ENCODE data around the gene VWA3B. TPM values are rescaled to one million over a fixed set of nuclear protein-coding genes. Genes with fewer than 3 reads are reported as not detected.
A peak's percentile ranks its signal among the peaks of the same experiment; 100 is the strongest.

VWA3B gene
- total and polyA plus RNA-seq, 12 donors: 0.06 to 1.4 (median 0.62) TPM; not detected in 1

- H3K27ac ChIP-seq: peak overlapping the region in 7 of 10 donors; percentile 5 to 76 (median 35)
- intact Hi-C loops (cut with DNase I): loop anchor here in 3 of 10 donors (5.0 to 10.0 kb wide), 3 partner anchors 78 to 349 kb away; no protein-coding TSS in a partner anchor
Observed at GRCh38 chr2:98156304-98156703, 69.3 kb downstream of the VWA3B start.

DNA sequence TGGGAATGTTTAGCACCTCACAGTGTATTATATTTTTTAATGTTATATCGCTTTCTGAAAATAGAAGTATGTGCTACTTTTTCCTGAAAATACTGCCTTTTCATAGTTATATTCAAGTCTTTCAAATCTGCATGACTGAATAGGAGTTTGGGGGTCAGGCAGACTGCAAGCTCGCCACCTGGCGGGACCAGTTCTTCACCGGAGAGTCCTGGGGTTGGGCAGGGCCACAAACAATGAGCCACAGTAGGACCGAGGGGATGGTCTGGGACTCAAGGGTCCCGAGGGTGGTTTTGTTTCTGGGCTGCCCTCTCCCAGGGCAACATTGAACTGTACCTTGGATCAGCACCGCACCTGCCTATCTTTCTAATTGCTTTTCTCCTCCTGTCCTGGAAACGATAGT lies 70.6 kb downstream of the VWA3B start:
- Histone ChIP-seq H3K27me3 (no peaks in the 10 kb centered on the region), H3K4me1 (peaks cover 11 to 88% (median 51%) of the 10 kb centered on the region in 9 donors), H3K4me3 (no peak overlapping the region), H3K9me3 (no peaks in the 10 kb centered on the region), H3K27ac (peak overlapping the region; percentile 32 to 94 (median 85)), H3K36me3 (no peaks in the 10 kb centered on the region)
- DNase-seq: no peak
- ATAC-seq: no peak
- 67 to 68% methylated on average over 8 of the region's 8 CpGs for WGBS, 2 donors
- TF ChIP-seq CTCF (IDR thresholded peaks at IDR 0.05): no peak
- intact Hi-C loops (cut with DNase I): loop anchor here in 3 of 10 donors (5.0 to 10.0 kb wide), 3 partner anchors 77 to 350 kb away; no protein-coding TSS in a partner anchor

More at GRCh38 chr2:98156304-98156703, 69.3 kb downstream of the VWA3B start:
- Histone ChIP-seq H3K4me1 (peaks cover 11 to 80% (median 38%) of the 10 kb centered on the region in 9 donors), H3K27me3 (no peaks in the 10 kb centered on the region), H3K36me3 (no peaks in the 10 kb centered on the region), H3K4me3 (no peak overlapping the region), H3K9me3 (no peaks in the 10 kb centered on the region)
- no peak for DNase-seq
- no peak for ATAC-seq
- 80 to 82% methylated on average over 7 of the region's 7 CpGs for WGBS, 2 donors
- TF ChIP-seq CTCF (IDR thresholded peaks at IDR 0.05): no peak

DNA sequence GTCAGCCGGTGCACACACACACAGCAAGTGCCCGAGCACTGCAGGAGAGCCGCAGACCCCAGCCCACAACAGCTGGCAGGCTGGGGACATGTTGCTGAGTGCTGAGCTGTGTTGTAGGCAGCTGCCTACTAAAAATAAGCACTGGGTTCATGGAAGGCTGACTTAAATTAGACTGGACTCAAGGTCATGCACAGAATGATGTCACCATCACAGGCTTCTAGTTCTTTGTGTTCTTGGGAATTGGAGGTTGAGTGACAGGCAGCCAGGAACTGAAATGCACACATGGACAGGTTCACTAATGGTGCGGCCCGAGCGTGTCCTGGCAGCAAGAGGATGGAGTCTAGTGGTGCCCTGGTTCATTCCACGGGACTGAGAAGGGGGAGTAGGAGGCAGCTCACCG lies 71.3 kb downstream of the VWA3B start:
- no peaks in the 10 kb centered on the region for H3K9me3 ChIP-seq
- no peaks in the 10 kb centered on the region for H3K27me3 ChIP-seq
- DNase-seq (peak; percentile 42 to 78), ATAC-seq (peak; percentile 70 to 82 (median 78))
- no peak overlapping the region for H3K4me3 ChIP-seq
- H3K27ac ChIP-seq: peak overlapping the region; percentile 79 to 94 (median 88)
- 37 to 46% methylated on average over 8 of the region's 8 CpGs for WGBS, 2 donors
- intact Hi-C loops (cut with DNase I): loop anchor here in 3 of 10 donors (5.0 to 10.0 kb wide), 3 partner anchors 76 to 351 kb away; no protein-coding TSS in a partner anchor
- TF ChIP-seq CTCF (IDR thresholded peaks at IDR 0.05): no peak
- H3K4me1 ChIP-seq: peaks cover 13 to 88% (median 56%) of the 10 kb centered on the region in 9 donors
- H3K36me3 ChIP-seq: no peaks in the 10 kb centered on the region

DNA sequence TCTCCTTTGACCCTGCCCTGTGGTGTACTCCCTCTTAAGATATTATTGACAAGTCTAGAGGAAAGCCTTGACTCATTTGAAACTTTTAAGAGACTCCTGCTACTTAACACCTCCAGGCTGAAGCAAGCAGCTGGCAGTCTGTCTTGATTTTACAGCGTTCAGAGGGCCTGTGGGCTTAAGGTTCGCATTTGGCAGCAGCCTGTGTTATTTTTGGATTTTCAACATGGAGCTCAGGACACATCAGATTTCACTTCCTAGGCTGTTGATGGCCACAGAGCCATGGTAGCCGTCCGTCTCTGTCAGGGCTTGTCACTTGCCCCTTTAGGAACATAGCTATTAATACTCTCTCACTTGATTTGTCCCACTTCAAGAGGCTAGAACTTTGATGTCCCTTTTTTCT lies 73.6 kb downstream of the VWA3B start:
- H3K27ac ChIP-seq: peak overlapping the region; percentile 79 to 94 (median 88)
- H3K4me1 ChIP-seq: peaks cover 13 to 82% (median 66%) of the 10 kb centered on the region in 9 donors
- no peaks in the 10 kb centered on the region for H3K27me3 ChIP-seq
- TF ChIP-seq CTCF (IDR thresholded peaks at IDR 0.05): no peak
- H3K4me3 ChIP-seq: peak overlapping the region in 1 of 10 donors; percentile 5
- no peaks in the 10 kb centered on the region for H3K36me3 ChIP-seq
- intact Hi-C loops (cut with DNase I): loop anchor here in 3 of 10 donors (5.0 to 10.0 kb wide), 3 partner anchors 56 to 166 kb away; partner anchors contain the start of gene TMEM131 (in 2 of the 3)
- H3K9me3 ChIP-seq: no peaks in the 10 kb centered on the region
- DNase-seq (peak; percentile 35 to 62), ATAC-seq (peak; percentile 31 to 73 (median 52))
- WGBS, 2 donors: 30 to 42% methylated on average over 4 of the region's 4 CpGs

All from heart right ventricle (tissue), 16 donors.